HG03175 (cell line): ENCODE results near the gene GAS2.

Experiments used
- ATAC-seq: cut with Tn5 transposase; IDR thresholded peaks from one replicate; pipeline ENCODE4 v1.9.1; 2021; ENCODE audit warnings: mild to moderate bottlenecking, moderate library complexity; ENCODE audit not compliant: unreplicated experiment

The GAS2 gene

DNA sequence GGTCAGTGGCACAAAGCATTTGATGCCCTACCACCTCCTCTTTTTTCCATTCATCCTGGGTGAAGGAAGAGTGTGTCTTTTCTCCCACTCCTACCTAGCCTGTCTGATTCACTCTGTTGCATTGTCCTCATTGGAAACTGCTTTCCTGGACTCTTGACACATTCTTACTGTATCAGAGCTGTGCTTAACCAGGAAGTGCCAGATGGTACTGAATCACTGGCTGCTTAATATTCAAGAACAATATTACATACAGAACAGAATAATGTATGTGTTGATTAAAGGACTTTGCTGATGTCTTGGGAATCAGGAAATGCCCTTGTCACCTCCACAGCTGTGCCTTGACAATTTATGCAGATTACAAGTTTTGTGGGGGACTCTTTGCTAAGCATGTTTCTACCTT, 118.8 kb downstream of the GAS2 start:
- ATAC-seq: no peak

DNA sequence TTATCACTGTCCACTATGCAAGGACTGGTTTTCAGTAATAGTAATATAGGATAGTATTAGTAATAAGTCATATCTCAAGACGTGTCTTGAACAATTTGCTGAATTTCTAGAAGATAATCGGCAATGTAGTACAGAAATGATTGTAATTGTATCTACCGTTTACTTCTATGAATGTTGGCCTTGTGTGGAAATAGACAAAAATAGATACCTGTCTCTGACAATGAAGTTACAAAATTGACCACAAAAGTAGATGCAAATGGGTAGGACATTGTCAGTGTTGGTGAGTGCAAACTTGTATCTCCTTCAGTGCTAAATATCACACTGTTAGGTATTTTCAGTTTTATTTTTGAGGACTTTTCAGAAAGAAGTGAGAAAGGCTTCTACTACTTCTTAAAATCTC, 120.1 kb downstream of the GAS2 start:
- ATAC-seq: peak; percentile 83

DNA sequence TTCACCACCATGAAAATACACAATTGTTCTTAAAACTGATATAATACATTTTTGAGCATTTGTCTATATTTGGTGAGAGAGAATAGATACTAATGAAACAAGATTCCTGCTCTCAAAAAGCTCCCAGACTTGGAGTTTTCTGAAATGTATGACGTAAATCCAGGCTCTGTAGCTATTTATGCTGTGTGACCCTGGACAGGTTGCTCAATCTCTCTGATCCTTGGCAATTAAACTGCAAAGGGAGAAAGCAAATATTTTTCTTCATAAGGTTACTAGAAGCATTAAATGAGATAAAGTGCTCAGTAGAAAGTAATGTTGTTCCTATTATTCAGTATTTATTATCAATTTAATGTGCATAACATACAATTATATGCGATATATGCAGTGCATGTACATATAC, 120.6 kb downstream of the GAS2 start:
- no peak for ATAC-seq

DNA sequence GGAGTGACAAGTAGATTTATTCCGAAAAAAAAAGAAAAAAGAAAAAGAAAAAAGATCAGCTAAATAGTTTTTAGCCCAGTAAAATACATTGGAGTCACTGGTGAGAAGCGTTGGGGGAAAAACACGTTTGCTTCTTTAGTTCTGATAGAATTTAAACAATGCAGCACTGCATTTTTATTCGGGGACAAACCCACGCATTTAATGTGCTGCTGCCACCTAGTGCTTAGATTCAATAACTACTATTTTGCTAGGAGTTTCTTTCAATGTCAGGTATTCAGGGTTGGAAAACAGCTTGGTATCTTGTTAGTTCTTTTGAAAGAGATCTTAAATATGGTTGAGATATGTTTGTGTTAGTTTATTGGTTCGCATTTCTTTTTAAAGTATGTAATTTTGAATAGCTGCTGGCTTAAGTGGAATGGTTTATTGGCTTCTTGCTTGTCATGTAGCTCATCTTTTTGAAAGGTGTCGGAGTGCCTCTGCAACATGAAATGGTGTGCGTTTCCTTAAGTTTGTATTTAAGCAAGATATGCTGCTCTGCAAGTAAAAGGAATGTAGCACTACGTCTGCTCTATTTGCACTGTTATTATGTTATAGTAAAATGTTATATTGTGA, 121.2 kb downstream of the GAS2 start:
- peak; percentile 43 for ATAC-seq

DNA sequence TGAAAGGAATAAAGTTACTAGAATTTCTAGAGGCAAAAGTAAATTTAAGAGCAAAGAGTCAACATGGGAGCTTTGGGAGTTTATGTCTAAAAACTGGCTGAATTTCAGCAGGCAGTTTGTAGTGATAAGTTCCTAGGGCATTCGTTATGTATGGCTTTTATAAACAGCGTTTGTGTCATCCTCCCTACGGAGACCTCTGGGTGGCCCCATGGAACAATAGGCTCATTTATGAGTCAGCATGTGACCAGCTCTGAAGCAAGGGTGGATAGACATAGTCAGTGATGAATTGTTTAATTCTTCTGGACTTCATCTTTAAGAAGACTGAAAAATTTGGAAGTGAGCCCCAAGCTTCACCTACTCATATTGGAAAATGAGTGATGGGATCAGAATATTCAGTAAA, 126.1 kb downstream of the GAS2 start:
- no peak for ATAC-seq

DNA sequence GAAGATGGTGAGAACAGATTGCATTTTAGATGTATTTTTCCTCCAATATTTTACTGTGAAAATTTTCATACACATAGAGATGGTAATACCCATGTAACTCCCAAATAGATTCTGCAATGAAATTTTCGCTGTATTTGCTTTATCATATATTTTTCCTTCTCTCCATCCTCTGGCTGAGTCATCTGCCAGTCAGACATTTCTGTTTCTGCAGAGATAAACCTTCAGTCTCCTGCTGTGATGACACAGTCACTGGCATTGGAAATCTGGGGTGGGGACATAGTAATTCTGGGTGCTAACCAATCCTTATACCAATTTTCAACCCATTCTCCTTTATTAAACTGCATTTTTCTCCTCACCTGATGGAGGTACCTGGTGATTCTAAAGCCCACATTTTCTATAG, 129.5 kb downstream of the GAS2 start:
- ATAC-seq: no peak

DNA sequence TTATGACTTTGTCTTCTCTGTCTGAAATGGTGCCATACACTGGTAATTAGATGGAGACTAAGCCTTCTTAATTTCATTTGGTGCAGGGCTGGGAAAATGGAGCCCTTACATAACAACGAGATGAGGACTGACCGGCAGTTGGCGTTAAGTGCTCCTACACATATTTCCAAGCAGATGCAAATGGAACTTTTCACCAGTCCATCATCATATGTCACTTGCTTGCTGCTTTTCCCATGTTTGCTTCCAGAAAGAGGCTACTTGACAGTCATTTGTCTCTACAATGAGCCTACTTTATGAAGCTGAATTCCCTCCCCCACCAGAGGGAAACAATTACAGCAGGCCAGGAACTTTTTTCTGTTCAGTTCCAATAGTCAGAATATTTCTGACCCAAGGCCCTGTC, 130.6 kb downstream of the GAS2 start:
- no peak for ATAC-seq

DNA sequence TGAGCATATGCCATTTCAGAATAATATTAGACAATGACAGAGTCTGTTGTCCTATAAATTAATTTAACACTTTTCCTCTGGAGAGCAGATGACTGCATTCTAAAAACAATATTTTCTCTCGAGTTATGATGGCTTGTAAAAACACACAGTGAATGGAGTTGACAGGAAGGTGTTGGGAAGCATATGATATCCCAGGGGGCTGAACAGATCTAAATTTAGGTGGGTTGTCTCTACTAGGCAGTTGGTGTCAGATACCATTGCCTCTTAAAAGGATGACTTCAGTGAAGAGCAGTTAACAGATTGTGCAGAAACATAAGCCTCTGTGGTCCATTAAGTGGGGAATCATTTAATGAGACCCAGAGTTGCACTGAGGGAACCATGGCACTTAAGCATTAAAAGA, 132.5 kb downstream of the GAS2 start:
- ATAC-seq: no peak

DNA sequence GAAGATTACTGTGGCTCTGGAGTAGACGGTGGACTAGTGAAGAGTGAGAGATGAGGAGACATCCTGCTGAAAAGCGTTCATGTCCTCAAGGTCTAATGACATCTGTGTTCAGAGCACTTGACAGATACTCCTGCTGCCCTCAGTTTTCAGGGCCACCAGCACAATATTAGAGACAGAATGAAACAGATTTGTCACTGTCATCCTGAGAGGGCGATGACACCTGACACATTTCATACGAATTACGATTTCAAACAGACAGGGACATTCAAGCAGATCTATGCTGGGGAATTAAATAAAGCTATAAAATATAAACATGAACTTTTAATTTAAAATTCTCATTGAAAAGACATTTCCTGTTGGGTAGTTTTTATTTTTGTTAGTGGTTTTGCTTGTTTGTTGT, 134.1 kb downstream of the GAS2 start:
- ATAC-seq: no peak

DNA sequence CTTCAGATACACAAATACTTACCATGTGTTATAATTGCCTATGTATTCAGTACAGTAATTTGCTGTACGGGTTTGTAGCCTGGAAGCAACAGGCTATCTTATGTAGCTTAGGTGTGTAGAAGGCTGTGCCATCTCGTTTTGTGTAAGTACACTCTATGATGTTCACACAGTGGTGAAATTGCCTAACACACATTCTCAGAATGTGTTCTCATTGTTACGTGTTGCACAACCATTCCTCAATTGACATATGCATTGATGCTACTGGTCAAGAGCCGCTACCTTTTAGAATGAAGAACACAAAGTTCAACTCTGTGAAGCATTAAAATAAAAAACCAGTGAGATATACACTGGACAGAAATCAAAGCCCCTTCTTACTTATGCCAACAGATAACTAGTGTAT, 136.4 kb downstream of the GAS2 start:
- ATAC-seq: no peak

DNA sequence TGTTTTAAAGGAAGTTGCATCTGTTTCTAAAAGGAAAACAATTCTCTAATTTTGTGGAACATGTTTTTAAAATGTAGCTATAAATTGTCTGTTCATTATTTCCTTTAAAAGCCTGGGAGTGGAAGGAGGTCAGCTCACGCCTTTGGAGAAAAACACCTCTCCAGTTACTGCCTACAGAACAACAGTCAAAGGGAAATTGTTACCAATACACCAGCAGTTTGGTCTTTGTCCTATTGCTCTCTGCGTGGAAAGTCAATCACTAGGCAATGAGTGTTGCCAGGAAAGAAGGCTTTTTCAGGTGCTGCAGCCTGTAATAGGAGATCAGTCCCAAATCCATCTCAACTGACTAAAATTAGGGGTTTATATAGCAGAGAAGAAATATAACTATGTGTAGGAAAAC, 141.0 kb downstream of the GAS2 start:
- no peak for ATAC-seq

DNA sequence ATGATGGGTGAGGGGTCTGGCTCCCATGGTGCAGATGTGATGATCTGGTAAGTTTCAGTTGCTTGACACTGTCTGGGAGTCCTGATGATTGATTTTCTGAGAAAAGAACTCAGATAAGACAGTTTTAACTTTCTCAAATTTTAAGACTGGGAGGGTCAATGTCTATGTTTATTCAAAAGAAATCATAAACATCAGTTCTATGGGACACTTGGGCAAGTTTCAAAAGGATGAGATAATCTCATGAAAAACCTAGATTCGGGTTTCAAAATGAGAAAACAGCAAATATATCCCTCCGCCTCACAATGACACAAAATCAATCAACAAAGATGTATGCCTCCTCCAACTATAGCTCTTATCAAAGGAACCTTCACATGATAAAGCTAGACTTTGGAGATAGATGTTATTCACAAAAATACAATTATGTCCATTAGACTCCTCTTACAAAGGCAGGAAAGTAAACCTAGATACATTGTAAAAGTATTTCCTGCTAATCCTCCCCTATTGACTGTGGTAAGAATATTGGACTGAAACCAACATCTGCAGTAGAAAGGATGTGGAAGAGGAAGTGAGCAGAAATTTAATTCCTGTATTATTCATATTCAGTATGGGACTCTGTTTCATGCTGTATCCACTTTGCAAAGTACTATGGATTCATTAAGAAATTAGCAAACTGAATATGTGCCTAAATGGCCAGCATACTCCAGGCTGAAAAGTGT, 141.6 kb downstream of the GAS2 start:
- ATAC-seq: peak; percentile 97

DNA sequence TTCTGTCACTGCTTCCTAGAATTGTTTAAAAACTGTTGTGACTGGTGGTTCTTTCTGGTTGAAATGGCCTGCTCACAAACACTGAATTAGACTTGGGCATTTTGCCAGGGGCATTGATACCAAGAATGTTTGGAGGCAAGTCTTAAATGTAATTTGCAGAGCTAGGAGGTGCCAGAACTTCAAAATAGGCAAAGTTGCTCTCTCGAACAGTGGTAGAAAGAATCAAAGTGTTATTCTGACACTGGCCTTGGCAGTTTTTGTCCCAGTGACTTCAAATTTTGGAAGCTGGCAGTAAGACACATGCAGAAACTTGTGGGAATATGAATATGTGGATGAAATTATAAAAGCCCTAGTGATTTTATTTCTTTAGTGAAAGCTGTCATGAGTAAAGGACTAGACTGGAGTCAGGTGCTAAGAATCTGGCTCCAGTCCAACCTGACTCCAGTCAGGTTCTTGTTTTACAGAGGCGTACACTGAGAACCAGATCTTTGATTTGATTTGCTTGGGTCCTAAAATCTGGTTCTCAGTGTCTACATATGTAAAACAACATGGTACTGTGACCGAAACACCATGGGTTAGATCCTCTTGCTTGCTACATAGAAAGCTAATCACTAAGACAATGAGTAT, 142.3 kb downstream of the GAS2 start:
- ATAC-seq: peak; percentile 38

DNA sequence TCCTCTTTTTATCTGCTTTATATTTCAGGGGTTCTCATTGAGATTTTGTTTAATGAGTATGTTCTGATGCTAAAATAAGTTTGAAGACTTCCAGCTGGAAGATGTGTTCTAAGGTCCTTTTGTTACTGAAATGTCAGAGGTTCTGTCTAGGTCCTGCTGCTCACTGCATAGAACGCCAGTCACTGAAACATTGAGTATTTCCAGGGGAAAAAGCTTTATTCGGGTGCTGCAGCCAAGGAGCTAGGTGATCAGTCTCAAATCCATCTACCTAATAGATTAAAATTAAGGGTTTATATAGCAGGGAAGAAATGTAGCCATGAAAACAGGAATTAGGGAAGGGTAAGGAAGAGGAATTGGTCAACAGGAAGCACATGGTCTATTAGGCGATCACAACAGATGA, 143.5 kb downstream of the GAS2 start:
- no peak for ATAC-seq

DNA sequence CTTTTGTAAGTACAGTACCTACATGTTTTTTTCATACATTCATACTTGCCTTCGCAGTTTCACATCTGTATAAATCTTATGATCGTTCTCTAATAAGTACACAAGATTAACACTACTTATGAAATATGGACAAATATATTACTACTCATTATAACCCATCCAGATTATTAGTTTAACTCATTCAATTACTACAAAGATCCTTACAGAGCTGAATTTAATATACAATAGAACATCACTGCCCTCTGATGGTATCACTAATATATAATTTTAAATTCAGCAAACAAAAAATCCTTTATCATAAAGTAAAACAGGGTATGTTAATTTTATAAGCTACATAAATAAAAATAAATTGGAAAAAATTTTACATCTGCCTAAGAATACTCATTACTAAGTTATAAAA, 155.8 kb downstream of the GAS2 start:
- ATAC-seq: no peak

DNA sequence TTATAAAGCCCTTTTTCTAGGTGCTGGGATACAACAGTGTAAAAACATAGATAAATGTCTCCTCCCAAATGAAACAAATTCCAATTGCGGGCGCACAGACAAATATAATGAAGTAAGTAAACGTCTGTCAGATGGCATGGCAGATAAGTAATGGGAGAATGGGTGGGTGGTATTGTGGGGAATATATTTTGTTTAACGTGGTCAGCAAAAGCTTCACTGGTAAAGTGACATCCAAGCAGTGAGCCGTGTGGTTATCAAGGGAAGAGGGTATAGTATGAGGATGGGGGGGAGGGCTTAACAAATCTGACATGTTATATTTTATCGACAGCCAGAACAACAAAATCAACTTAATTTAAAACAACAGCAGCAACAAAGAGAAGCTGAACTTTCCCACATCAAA, 162.0 kb downstream of the GAS2 start:
- no peak for ATAC-seq

DNA sequence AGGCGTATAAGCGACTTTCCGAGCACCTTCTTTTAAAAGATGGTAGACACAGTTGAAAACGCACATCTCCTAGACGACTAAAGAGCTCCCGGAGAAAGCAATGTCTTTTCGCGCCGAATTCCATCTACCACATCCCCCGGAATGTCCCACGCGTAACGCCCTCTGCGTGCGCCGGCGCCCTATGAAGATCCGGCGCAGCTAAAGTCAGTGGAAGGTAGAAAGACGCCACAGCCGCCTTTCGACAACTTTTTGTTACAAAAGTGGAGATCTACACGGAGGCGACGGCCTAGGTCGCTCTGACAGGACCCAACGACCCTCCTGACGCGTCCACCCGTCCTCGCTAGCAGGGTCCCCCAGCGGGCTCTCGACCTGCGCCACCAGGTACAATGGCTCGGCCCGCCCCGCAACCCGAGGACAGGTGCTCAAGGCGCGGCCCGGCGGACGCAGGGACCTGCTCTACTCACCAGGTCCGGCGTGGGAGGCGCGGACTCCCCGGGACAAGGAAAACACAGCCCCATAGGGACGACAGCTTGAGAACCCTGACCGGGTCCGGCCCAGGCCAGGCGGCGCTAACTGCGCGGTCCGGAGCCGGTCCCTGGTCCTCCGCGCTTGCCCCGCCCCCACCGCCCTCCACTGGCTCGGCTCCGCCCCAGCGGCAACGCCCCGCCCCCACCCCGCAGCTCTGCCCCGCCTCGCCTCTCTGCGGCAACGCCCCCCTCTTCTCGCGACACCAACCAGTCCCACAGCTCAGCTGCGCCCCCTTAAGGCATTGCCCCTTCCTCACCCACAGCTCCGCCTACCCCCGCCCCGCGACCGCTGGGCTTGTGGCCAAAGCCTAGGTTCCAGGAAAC, 163.0 kb downstream of the GAS2 start, which contains the start of gene SVIP:
TSS of gene SVIP (minus strand) at position 571 of the 851 bp plus-strand sequence. CDS start at position 518, 53 bp downstream.
- ATAC-seq: peak; percentile 93

DNA sequence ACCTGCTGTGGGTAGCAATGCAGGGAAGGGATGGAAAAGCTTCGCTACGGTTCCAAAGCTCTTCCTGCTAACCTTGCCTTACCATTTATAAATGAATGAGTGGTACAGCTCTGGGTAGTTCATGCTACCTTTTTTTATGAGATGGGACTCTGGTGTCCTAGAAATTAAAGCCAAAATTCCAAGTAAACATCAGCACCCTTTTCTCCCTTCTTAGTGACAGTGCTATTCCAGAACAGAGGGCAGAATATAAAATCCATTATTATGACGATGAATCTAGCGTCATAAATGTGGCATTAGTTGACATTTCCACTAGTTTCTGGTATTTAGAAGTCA, 163.6 kb downstream of the GAS2 start:
- no peak for ATAC-seq

DNA sequence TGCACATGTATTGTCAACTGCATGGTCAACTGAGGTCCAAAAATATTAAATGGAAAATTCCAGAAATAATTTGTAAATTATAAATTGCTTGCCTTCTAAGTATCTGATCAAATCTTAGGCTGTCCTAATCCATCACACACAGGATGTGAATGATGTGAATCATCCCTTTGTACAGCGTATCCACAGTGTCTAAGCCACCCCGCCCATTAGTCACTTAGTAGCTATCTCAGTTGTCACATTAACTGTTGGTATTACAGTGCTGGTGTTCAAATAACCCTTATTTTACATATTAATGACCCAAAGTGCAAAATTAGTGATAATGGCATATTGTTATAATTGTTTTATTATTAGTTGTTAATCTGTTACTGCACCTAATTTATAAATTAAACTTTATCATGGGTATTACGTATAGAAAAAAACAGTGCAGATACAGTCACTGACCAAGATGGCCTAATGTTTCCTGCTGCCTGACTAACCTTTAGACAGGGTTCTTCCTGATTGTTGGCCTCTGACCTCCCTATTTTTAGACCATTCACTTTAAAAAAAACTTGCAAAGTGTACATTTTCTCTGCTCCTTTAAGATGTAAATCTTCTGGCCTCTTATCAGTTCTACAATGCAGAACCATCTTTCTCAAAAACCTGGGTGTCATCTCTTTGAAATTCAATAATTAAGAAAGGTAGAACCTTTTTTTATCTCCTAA, 166.1 kb downstream of the GAS2 start:
- ATAC-seq: no peak

DNA sequence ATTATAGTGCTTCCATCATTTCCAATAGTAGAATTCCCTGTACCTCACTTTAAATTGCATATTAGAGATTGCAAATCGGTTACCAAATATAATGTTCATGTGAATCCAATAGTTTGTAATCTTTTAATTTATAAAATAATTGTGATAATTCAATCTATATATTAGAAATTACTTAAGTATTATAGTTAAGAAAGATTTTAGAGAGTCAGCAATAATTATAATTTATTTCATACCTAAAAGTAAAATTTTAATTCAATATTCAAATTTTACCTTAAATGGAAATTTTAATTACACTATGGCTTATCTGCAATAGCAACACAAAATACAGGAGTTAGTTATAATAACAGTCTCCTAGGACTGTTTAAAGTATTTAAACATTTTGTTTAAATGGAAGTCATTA, 180.3 kb downstream of the GAS2 start:
- no peak for ATAC-seq

DNA sequence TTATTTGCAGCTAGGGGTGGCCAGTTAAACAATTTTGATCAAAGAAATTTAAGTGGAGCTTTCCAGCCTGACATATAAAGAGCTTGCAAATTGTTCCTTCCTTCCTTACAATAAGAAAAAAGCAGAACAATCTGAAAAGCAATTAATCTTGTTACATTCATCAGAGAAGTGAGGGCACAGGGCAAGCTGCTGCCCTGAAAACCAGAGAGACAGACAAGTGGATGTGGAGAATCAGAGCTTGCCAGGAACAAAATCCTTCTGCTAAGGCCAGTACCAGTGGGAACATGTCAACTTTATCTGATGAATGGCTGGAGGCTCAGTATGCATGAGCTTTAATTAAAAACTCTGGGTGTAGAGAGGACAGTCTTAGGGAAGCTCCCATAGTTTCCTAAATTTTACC, 185.1 kb downstream of the GAS2 start:
- ATAC-seq: no peak
